Stimulated activated CD4-positive, alpha-beta T cell treated with anti-CD3 and anti-CD28 coated beads, Interleukin-12 subunit alpha, Interleukin-12 subunit beta, amount 100 ng/mL, for 48 hours (primary cell): ENCODE data around the gene MEGF6.

Source experiments
- DNase-seq, 3 donors: peaks; one replicate each; pipeline ENCODE4 v3.0.0-alpha.2; 2020; ENCODE audit warnings: low read depth in 2 of 3, low spot score in 1 of 3

MEGF6 gene

DNA sequence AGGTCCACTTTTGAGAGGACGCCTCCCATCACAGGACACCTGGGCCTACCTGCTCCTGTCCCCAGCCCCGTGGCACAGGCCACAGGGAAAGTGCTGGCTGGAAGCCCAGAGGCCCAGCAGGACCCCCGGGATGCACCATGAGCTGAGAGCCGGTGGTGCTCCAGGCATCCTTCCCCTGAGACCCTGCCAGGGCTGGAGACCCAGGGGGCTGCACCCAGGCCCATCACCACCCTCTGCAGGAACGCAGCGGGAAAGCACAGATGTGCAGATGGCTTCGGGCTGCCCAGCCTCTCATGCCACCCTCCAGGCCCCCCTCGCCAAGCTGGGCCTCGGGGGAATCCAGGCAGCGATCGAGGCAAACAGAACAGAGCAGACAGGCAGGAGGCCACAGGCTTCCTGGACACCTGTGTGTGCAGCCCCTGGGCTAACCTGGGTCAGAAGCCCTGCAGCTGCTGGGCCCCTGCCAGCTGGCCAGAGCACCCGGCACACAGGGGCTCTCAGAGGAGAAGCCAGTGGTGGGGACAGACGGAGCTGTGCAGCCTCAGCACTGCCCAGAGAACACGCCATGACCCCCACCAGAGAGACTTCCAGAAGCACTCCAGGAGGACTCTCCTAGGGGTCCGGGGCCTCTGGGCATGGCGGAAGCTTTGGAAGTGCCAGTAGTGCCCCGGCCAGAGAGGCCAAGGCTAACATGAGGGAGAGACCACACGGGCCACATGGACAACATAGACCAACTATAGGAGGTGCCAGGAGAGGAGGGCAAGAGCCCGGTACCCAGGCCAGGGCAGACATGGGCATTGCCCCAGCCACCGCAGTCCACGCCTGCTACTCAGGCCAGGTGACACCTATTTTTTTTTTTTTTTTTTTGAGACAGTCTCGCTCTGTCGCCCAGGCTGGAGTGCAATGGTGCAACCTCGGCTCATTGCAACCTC lies 85.5 kb downstream of the MEGF6 start:
- no peak for DNase-seq

DNA sequence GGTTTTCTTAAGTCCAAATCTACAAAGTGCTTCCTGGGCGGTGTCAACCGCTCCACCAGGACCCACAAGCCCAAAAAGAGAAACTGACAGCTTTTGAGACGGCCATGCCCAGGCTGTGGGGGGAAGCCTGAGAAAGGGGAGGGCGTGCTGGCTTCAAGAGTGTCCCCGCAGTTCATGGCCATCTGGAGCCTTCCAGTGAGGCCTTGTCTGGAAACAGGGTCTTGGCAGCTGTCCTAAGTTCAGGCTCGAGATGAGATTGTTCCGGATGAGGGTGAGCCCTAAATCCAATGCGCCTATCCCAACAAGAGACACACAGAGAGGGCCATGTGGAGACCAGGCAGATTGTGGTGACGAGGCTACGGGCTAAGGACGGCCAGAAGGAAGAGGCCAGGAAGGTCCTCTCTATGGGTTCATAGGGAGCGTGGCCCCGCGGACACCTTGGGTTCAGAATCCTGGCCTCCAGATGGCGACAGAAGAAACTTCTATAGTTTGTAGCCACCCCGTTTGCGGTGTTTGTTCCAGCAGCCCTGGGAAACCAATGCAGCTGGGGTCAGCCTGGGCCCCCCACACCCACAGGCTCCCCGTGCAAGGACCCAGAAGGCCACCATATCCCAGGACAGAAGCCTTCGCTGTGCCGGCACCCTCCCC lies 86.6 kb downstream of the MEGF6 start:
- DNase-seq, result no peak

DNA sequence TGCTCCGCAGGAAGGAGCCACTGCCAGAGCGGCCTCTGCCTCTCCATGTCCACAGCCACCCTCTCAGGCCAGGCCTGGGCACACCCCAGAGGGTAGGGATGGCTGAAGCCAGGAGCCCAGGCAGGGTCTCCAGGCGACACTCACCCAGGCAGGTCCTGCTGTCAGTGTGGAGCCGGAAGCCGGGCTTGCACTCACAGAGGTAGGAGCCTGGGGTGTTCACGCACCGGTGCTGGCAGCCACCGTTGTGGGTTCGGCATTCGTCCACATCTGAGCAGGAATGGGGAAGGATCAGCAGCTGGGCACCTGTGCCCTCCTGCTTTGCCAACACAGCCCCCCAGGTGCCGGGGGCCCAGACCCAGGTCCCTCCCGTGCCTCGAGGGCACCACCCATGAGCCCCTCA lies 87.3 kb downstream of the MEGF6 start:
- DNase-seq, result no peak

DNA sequence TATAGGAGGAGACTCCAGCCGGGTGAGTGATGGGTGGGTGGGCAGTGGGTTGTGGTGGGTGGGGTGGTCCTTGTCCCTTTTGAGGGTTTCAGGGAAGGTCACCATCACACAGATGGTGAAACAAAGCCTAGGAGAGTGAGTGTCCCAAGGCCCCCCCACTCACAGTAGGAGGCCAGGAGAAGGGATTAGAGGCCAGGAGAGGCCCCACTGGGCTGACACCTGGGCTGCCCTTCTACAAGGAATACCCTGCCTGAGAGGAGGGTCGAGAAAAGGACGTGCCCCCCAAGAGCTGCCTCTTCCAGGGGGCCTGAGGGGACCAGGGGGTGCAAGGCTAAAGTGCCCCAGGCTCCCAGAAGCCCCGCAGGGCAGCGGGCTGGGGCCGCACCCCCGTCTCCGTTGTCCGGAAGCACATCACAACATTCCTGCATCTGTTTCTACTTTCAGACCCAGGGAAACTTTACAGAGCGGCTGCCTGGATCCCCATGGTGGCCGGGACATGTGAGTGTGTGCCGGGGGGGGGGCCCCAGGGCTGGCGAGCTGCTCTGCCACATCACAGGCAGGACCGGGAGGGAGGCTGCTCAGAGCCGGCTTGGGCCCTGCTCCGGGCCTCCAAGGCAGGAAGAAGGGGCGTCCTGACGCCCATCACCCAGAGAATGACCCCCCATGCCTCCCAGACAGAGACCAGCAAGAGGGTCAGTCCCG lies 88.6 kb downstream of the MEGF6 start:
- no peak for DNase-seq

DNA sequence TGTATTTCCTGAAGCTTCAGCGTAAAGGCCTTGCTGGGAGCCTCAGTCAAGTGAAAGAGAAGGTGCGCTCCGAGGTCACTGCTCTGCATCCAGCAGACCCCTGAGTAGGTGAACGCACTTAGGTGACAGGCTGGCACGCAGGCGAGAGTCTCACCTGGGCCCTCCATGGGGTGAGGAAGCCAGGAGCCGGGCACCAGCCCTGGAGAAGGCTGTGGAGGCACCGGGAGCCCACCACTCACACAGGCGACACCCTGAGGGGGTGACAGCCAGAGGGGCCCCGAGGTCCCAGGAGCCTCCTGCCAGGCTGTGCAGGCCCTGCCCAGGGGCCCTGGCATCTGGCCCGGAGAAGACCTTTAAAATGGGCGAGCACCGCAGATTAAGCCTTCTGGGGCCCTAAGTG lies 89.2 kb downstream of the MEGF6 start:
- DNase-seq, result no peak

DNA sequence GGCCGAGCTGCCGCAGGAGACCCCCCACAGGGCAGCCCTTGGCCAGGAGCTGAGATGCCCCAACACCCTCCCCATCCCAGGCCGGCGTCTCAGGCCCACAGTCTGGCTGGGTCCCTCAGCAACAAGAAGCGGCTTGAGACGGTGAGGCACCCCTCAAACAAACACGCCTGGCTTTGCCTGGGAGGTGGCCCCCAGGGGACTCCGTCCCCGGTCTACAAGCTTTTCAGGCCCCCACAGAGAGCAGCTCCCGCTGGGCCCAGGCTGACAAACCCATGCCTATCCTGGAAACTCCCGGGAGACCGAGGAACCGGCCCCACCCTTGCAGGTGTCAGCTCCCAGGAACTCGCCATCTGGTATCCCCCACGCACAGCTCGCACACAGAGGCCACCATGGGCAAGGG lies 89.9 kb downstream of the MEGF6 start:
- no peak for DNase-seq

DNA sequence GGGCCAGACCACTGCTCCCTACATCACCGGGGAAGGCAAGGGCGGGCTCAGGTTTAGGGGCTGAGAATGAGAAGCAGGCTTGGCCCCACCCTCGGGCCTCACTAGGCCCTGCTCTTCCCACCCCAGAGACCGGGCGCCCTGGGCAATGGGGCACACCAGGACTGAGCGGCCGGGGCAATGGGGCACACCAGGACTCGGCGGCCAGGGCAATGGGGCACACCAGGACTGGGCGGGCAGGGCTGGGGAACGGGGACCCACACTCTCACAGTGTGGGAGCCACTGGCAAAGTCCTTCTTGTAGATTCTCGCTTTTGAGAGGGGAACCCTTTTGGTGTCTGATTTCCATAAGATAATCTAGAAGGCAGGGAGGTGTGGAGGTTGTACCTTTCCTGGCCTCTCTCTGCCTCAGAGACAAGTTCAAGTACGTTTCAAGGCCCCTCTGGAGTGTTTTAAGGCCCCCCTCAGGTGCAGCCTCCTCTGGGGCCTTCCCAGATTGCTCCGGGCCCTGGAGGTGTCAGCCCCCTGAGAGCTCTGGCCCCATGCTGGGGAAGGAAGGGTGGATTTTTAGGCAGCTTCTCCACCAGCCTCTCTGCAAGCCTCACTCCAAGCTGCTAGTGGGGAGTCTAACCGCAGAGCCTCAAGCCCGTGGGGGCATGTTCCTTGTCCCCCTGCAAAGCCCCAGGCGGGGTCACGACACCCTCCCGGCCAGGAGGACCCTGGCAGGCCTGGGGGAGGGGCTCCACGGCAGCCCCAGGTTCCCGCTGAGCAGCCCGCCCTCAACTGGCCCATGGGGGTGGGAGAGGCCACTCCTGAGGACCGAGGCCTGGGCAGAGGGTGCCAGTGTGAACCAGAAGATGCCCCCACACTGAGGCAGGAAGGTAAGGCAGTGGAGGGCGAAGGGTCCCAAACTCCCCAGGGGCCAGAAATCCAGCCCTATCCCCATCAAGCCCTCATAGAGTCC lies 90.6 kb downstream of the MEGF6 start:
- DNase-seq, result no peak

DNA sequence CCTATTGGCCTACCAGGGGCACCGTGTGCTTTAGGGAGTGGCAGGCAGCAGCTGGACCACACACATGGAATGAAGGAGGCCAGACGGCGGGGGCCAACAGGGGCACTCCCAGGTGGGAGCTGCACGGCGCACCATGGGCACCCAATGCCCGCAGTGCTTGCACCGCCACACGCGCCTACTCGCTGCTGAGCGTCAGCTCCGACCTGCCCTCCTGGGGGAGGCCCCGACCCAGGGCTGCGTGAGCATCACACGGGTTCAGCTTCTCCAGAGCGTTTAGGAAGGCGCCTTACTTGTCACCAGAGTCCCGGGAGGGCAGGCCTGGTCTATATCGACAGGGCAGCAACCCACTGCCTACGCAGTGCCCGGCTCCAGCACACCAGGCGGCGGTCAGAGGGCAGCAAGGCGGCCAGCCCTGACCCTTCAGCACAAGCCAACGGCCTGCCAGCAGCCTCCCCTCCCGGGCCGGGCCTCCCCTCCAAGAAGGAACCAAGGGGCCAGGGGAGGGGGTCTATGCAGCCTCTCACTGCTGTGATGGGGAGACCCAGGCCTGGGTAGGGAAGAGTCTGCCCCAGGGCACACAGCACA lies 91.9 kb downstream of the MEGF6 start:
- DNase-seq, result no peak

DNA sequence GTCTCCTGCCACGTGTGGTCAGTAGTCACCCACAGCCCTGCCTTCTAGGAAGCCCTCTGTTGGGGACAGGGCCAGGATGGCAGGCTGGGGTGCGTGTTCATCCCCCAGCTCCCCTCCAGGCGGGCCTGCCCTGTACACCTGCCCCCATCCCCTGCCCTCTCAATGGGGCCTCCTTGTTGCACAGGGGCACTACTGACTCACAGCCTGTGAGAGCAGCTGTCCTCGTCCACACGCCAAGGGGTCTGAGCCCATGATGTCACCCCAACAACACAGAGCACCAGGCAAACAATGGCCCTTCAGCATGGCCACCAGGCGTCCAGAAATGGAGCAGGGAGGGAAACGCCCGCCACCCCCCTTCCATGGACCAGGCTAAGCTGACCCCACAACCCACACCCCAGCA lies 92.6 kb downstream of the MEGF6 start:
- DNase-seq, result no peak

DNA sequence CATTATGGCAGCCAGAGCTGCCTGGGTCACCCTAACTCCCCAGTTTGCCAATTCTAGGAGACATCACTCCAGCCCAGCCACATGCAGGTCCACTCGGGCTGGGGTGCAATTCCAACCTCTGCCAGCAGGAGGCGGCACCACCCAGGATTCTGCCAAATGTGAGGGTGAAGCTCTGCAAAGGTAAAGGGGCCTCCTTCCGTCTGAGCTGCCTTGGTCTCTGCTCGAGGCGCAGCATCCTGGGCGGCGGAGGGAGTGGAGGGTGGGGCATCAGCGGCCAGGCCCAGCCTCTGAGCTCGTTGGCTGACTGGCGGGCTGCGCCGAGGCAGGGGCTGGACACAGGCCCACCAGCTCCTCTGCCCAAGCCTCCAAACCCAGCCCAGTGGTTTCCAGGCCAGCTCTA lies 93.1 kb downstream of the MEGF6 start:
- peak in 2 of 3 donors; percentile 20 to 40 for DNase-seq

DNA sequence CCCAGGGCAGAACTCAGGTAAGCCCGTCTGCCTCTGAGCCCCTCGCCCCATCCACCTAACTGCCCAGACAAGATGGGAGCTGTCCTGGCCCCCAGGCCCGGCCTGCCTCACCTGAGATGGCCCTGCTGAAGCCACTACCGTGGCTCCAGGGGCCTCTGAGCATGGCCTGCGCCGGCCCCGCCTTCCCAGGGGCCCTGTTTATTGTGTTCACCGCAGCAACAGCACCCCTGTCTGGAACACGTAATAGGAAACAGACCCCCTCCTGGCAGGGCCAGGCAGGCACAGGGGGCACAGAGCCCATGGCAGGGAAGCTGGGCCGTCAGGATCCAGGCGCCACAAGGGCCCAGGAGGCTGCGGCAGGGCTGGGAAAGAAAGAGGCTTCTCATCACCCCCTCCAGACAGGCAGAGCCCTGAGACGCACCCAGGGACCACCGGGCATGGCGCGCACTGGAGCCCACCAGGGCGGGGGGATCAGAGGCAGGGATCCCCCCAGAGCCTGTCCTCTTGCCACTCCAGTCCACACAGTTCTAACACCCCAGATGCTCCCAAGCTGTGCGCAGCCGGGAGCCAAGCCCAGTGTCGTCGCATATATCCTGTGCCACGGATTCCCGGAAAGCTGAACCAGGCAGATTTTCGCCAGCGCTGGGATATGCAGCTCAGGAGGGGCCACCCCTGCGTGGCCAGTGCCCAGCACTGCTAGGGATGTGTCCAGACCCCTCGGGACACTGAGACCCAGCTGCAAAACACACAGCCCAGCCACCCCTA lies 94.2 kb downstream of the MEGF6 start:
- no peak for DNase-seq

DNA sequence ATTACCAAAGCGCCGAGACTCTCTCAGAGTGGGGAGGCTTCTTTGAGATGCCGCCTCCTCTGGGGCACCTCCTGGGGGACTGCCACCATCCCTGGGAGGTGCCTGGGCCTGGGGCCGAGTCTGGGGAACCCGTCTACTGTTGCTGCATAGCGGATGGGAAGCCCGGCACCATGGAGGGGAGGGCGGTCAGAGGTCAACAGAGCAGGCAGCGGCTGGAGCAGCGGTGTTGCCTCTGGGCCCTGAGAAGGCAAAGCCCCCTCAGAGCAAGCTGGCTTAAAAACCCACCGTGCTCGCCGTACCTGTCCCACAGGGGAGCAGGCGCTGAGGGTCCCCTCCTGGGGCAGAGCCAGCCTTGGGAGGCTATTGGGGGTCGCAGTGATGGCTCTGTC lies 94.8 kb downstream of the MEGF6 start:
- DNase-seq, result no peak

DNA sequence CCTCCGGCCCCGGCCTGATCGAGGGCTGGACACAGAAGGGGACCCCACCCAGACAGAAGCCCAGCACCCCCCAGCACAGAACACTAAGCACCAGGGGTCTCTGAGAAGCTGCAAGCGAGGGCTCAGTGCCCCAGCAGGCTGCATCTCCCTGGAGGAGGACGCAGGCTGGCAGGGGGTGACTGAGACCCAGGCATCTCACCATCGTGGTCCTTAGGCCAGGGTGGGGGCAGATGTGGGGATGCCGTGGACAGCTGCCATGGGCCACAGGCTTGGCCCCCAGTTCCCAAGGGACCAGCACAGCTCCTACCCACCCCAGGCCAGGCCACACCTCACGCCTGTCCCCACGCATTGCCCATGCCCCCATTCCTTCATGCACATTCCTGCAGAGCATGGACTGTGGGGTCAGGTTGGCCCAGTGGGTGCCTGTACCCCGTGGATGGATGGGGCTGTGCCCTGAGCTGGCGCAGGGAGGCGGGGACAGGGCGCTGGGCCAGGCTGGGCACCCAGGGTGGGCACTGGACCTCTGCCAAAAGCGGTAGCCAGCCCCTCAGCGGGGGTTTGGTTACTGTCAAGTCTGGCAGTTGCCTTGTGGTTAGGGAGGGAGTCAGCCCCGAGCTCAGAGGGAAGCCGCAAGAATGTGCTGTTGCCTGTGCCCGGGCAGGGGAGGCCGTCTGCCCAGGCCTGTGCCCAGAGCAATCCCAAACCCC lies 95.4 kb downstream of the MEGF6 start:
- no peak for DNase-seq

DNA sequence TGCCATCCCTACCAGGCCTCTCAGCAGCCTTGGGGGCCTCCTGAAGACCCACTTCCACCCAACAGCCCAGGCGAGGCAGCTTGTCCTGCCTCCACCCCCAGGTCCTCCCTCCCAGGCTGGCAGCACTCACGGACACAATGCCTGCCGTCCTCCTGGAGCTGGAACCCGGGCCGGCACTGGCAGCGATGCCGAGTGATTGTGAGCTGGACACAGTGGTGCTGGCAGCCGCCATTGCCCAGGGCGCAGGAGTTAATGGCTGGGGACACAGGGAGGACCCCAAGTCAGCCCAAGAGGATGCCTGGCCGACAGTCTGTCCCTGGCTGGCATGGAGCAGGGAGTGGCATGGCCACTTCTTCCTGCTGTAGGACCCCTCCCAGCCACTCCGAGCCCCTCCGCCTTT lies 96.0 kb downstream of the MEGF6 start:
- no peak for DNase-seq

DNA sequence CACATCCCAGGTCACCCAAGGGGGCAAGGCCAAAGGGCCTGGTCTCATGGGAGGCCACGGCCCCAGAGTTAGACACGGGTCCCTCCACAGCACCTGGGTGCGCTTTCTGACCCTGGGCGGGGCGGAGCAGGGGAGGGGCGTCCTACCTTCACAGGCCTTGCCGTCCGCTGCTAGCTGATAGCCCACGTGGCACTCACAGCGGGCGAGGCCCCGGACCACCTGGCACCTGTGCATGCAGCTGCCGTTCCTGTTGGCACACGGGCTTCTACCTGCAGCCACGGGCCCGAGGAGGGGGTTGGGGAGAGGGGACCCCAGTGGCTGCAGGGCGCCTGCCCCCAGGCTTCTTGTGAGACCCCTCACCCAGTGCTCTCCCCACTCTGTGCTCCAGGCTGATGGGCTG lies 96.9 kb downstream of the MEGF6 start:
- DNase-seq, result no peak

DNA sequence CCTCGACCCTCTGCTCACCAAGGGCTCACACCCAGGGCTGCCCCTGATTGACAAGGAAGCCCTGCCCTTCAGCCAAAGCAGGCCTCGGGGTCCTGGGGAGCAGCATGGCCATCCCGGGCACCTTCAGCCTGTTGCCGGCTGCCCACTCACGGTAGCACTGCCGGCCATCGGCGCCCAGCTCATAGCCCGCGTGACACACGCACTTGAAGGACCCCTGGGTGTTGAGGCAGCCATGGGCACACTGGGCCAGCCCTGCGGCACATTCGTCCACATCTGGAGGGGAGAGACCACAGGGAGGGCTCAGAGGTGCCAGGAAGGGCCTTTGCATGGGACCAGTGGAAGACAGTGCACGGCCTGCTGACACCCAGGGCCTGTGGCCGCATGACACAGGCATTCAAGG lies 99.5 kb downstream of the MEGF6 start:
- no peak for DNase-seq

DNA sequence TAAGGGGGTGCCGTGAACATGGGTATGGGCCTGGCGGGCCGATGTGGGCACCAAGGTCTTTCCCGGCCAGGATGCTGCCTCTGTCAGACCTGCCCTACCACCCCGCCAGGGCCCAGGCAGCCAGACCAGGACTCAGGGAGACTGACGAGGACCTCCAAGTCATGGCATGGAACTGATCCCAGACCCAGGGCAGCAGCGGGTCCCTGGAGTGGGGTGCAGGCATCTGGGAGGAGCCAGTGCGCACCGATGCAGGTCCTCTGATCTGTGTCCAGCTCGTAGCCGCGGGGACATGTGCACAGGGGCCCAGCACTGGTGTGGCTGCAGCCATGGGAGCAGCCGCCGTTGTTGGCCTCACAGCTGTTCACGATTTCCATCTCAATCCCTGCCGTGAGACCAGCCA lies 100.0 kb downstream of the MEGF6 start:
- DNase-seq, result no peak

DNA sequence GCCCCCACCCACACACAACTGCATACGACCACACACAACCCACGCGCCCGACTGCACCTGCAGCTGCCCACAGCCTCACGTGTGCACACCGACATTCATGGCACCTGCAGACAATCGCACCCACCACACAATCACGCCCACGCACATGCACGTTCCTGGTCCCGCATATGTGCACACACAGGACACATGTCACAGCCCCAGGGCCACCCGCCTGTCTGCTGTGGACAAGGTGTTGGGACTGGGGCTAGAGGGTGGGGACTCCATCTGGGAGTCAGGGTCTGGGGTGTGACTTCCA lies 100.4 kb downstream of the MEGF6 start:
- DNase-seq, result no peak

DNA sequence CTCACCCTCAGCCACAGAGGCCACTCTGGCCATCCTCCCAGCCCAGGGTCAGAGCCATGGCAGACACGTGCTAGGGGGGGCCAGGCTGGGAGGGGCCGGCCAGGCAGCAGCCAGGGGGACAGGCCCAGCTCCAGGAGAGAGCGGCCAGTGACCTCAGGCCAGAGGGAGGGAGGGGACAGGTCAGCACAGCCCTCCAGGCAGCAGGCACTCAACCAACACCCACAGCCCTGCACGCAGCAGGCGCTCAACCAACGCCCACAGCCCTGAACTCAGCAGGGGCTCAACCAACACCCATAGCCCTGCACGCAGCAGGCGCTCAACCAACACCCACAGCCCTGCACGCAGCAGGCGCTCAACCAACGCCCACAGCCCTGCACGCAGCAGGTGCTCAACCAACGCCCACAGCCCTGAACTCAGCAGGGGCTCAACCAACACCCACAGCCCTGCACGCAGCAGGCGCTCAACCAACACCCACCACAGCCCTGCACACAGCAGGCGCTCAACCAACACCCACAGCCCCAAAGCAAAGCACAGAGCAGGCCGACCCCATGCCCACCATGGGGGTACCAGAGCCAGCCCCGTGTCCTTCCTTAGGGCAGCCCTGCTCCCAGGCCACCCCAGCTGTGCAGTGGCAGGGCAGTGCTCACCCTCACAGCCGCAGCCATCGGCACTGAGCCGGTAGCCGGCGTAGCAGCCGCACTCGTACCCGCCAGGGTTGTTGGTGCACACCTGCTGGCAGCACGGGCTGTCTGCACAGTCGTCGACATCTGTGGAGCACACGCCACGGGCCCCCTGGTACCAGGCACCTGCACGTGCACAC lies 101.0 kb downstream of the MEGF6 start:
- no peak for DNase-seq
